Keratinocyte (primary cell): ENCODE results near the gene MRGPRX2.

Experiments used
- CTCF ChIP-seq, 3 experiments: IDR thresholded peaks in 1 of 3; conservative IDR thresholded peaks in 1 of 3; optimal IDR thresholded peaks in 1 of 3; 2 replicates in 2 of 3; 3 replicates in 1 of 3; pipeline versions ENCODE3 to v1.5.1; 2011; ENCODE audit warnings: low read length in 3 of 3, mild to moderate bottlenecking in 3 of 3, moderate library complexity in 2 of 3, control low read depth in 1 of 3, inconsistent platforms in 1 of 3; ENCODE audit not compliant: insufficient read depth in 2 of 3; ENCODE audit errors: extremely low read depth in 1 of 3
- EZH2 ChIP-seq: IDR thresholded peaks from one replicate; pipeline ENCODE4 v1.6.1; 2012; ENCODE audit warnings: inconsistent platforms, mild to moderate bottlenecking, low read length, moderate library complexity

GRCh38 chr11:19027829-19028595 lies 32.5 kb downstream of the MRGPRX2 start:
- TF ChIP-seq EZH2 (no peak), CTCF (optimal IDR thresholded peaks at IDR 0.05 in 1 of 3, IDR thresholded peaks at IDR 0.05 in 1 of 3, conservative IDR thresholded peaks at IDR 0.05 in 1 of 3; ENCODE audit: extremely low read depth in 1 of 3, insufficient read depth in 2 of 3, low read length in 3 of 3) (no peak)
